BLaER1 (cell line): ENCODE measurements around the gene AKAP12.
A peak's percentile ranks its signal among the peaks of the same experiment; 100 is the strongest.
"Not testable (repeated sequence)": the region's sequence is repeated elsewhere in the genome, so short reads cannot be mapped to it uniquely, and the experiment has no call there.

Experiments
- H3K27ac ChIP-seq: shearing (Covaris generic); formaldehyde crosslinking; 2 replicates; pipeline ENCODE4 v1.8.1; 2022
- H3K27me3 ChIP-seq: shearing (Covaris generic); formaldehyde crosslinking; 2 replicates; pipeline ENCODE4 v1.8.1; 2022
- H3K36me3 ChIP-seq: shearing (Covaris generic); formaldehyde crosslinking; 2 replicates; pipeline ENCODE4 v1.8.1; 2022
- H3K4me1 ChIP-seq: shearing (Covaris generic); formaldehyde crosslinking; 2 replicates; pipeline ENCODE4 v1.8.1; 2022
- H3K4me2 ChIP-seq: shearing (Covaris generic); formaldehyde crosslinking; 2 replicates; pipeline ENCODE4 v1.8.1; 2022
- H3K4me3 ChIP-seq: shearing (Covaris generic); formaldehyde crosslinking; 2 replicates; pipeline ENCODE4 v1.8.1; 2022
- H3K9ac ChIP-seq: shearing (Covaris generic); formaldehyde crosslinking; 2 replicates; pipeline ENCODE4 v1.8.1; 2022
- H3K9me3 ChIP-seq: shearing (Covaris generic); formaldehyde crosslinking; 2 replicates; pipeline ENCODE4 v1.8.1; 2022
- H4K20me1 ChIP-seq: shearing (Covaris generic); formaldehyde crosslinking; 2 replicates; pipeline ENCODE4 v1.8.1; 2022
- Cebpa-rat ChIP-seq: shearing (Covaris generic); IDR thresholded peaks from 2 replicates; pipeline ENCODE4 v1.8.1; 2022

AKAP12 gene

GRCh38 chr6:151303231-151303630, 63.5 kb downstream of the AKAP12 start:
- Histone ChIP-seq H3K9me3 (no peaks in the 10 kb centered on the region), H3K4me2 (no peak overlapping the region), H3K9ac (no peak overlapping the region), H3K27me3 (no peaks in the 10 kb centered on the region), H4K20me1 (peaks cover 100% of the 10 kb centered on the region), H3K4me1 (peaks cover 63% of the 10 kb centered on the region), H3K27ac (no peak overlapping the region), H3K4me3 (no peak overlapping the region), H3K36me3 (peaks cover 75% of the 10 kb centered on the region)
- TF ChIP-seq Cebpa-rat, result no peak

- Histone ChIP-seq H3K4me2 (no peak overlapping the region), H3K4me3 (no peak overlapping the region), H3K27ac (no peak overlapping the region), H3K27me3 (no peaks in the 10 kb centered on the region), H4K20me1 (peaks cover 100% of the 10 kb centered on the region), H3K9me3 (0 out of 2 replicates have a peak, but pooled peaks cover 5% of the 10 kb centered on the region), H3K9ac (no peak overlapping the region), H3K36me3 (peaks cover 100% of the 10 kb centered on the region), H3K4me1 (peaks cover 50% of the 10 kb centered on the region)
- no peak for TF ChIP-seq Cebpa-rat
These were observed 66.6 kb downstream of the AKAP12 start for GRCh38 chr6:151306269-151306783.

GRCh38 chr6:151307501-151307900, 67.7 kb downstream of the AKAP12 start:
- Histone ChIP-seq H3K9me3 (peaks cover 16% of the 10 kb centered on the region; the same call in 1 of the 2 replicates), H3K4me3 (no peak overlapping the region), H3K27me3 (no peaks in the 10 kb centered on the region), H3K36me3 (peaks cover 100% of the 10 kb centered on the region), H3K9ac (no peak overlapping the region), H3K4me2 (no peak overlapping the region), H3K27ac (no peak overlapping the region), H3K4me1 (peaks cover 51% of the 10 kb centered on the region), H4K20me1 (peaks cover 100% of the 10 kb centered on the region)
- no peak for TF ChIP-seq Cebpa-rat

GRCh38 chr6:151309619-151310018, 69.9 kb downstream of the AKAP12 start:
- H3K36me3 ChIP-seq, result peaks cover 100% of the 10 kb centered on the region
- H3K4me2 ChIP-seq, result no peak overlapping the region
- no peak overlapping the region for H3K4me3 ChIP-seq
- H3K27ac ChIP-seq, result no peak overlapping the region
- H3K27me3 ChIP-seq, result no peaks in the 10 kb centered on the region
- H3K9ac ChIP-seq, result no peak overlapping the region
- peaks cover 30% of the 10 kb centered on the region for H3K9me3 ChIP-seq
- H4K20me1 ChIP-seq, result peaks cover 100% of the 10 kb centered on the region
- TF ChIP-seq Cebpa-rat, result no peak
- H3K4me1 ChIP-seq, result peaks cover 45% of the 10 kb centered on the region

GRCh38 chr6:151310279-151310678, 70.5 kb downstream of the AKAP12 start:
- no peak overlapping the region for H3K4me3 ChIP-seq
- H4K20me1 ChIP-seq, result peaks cover 100% of the 10 kb centered on the region
- peaks cover 100% of the 10 kb centered on the region for H3K36me3 ChIP-seq
- no peak overlapping the region for H3K9ac ChIP-seq
- peaks cover 40% of the 10 kb centered on the region for H3K4me1 ChIP-seq
- no peak overlapping the region for H3K27ac ChIP-seq
- H3K4me2 ChIP-seq, result no peak overlapping the region
- peaks cover 36% of the 10 kb centered on the region for H3K9me3 ChIP-seq
- TF ChIP-seq Cebpa-rat, result no peak
- H3K27me3 ChIP-seq, result no peaks in the 10 kb centered on the region

- no peak for TF ChIP-seq Cebpa-rat
- Histone ChIP-seq H3K4me3 (no peak overlapping the region), H3K27me3 (no peaks in the 10 kb centered on the region), H3K4me2 (no peak overlapping the region), H3K27ac (peak overlapping the region; percentile 24; the same call in 1 of the 2 replicates), H3K9me3 (peaks cover 45% of the 10 kb centered on the region), H4K20me1 (peaks cover 100% of the 10 kb centered on the region), H3K9ac (no peak overlapping the region), H3K4me1 (peaks cover 32% of the 10 kb centered on the region), H3K36me3 (peaks cover 100% of the 10 kb centered on the region)
These were observed 71.3 kb downstream of the AKAP12 start for GRCh38 chr6:151310852-151311767.

- no peak overlapping the region for H3K4me2 ChIP-seq
- peaks cover 100% of the 10 kb centered on the region for H3K36me3 ChIP-seq
- H3K9me3 ChIP-seq, result peaks cover 51% of the 10 kb centered on the region
- no peak overlapping the region for H3K9ac ChIP-seq
- peaks cover 17% of the 10 kb centered on the region; the same call in 1 of the 2 replicates for H3K4me1 ChIP-seq
- H3K27ac ChIP-seq, result no peak overlapping the region
- no peak for TF ChIP-seq Cebpa-rat
- H4K20me1 ChIP-seq, result peaks cover 100% of the 10 kb centered on the region
- H3K27me3 ChIP-seq, result no peaks in the 10 kb centered on the region
- no peak overlapping the region for H3K4me3 ChIP-seq
These were observed 73.3 kb downstream of the AKAP12 start for GRCh38 chr6:151313066-151313491.

GRCh38 chr6:151315661-151316060, 75.9 kb downstream of the AKAP12 start:
- H3K4me2 ChIP-seq, H3K27ac ChIP-seq, H3K9ac ChIP-seq, H3K4me3 ChIP-seq, H3K4me1 ChIP-seq, H3K27me3 ChIP-seq: not testable (repeated sequence)
- H3K36me3 ChIP-seq, result peaks cover 98% of the 10 kb centered on the region
- peaks cover 100% of the 10 kb centered on the region for H4K20me1 ChIP-seq
- peaks cover 61% of the 10 kb centered on the region for H3K9me3 ChIP-seq

- Histone ChIP-seq H3K9ac (no peak overlapping the region), H3K9me3 (peaks cover 47% of the 10 kb centered on the region), H3K27me3 (no peaks in the 10 kb centered on the region), H3K36me3 (peaks cover 98% of the 10 kb centered on the region), H3K4me2 (no peak overlapping the region), H3K4me3 (no peak overlapping the region), H3K27ac (no peak overlapping the region), H4K20me1 (peaks cover 100% of the 10 kb centered on the region), H3K4me1 (peaks cover 2% of the 10 kb centered on the region)
- no peak for TF ChIP-seq Cebpa-rat
These were observed 77.6 kb downstream of the AKAP12 start for GRCh38 chr6:151317103-151317994.
